ENCODE data around the gene HLF. TPM values are rescaled to one million over a fixed set of nuclear protein-coding genes. Genes with fewer than 3 reads are reported as not detected.

The HLF gene
- total and polyA plus RNA-seq, 2 of the 4 experiments (the other 2 are of a cell fraction) = 0.18 TPM; not detected in 1

DNA sequence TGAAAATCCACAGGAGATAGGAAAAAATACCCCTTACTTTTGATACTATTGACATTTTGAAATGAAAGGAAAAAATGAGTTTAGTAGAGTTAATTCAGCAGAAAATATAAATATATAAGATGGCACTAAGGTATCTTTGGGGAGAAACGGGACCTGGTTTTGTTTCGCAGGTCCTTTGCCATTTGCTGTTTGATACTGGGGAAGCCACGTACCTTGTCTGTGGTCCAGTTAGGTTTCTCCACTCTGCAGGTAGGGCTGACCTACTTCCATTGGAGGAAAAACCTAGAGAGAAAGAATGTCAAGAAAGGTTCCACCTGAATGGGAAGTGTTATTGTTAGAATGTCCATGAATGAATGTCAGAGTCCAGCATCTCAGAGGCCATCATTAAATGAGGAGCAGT is 48.1 kb downstream of the HLF start:
- no peak overlapping the region for H4K5ac ChIP-seq (ENCODE audit: low read depth, low read length)
- no peak overlapping the region for H2BK15ac ChIP-seq (ENCODE audit: low read depth, low read length)
- H3K9me1 ChIP-seq (ENCODE audit: insufficient read depth, low read length) = no peaks in the 10 kb centered on the region
- H3K9me3 ChIP-seq (ENCODE audit: control insufficient read depth, insufficient read depth, low read length) = no peaks in the 10 kb centered on the region
- no peak overlapping the region for H2BK20ac ChIP-seq (ENCODE audit: low read depth, low read length)
- WGBS, 2 experiments (ENCODE audit: extremely low coverage in 2 of 2, insufficient read length in 1 of 2) = 70% methylated on average over 2 of the region's 3 CpGs; no CpG with 5 or more reads in 1 of the 2 experiments
- ATAC-seq (ENCODE audit: low read depth) = no peak
- no peaks in the 10 kb centered on the region for H3K4me1 ChIP-seq (ENCODE audit: control insufficient read depth, insufficient read depth, low read length)
- H3K23ac ChIP-seq (ENCODE audit: low read depth, low read length) = no peak overlapping the region
- in situ Hi-C loops (cut with MboI; ENCODE audit: low sequenced_read_pairs) = no loop called here
- no peak overlapping the region for H3K9ac ChIP-seq (ENCODE audit: low read depth, low read length)
- ChIA-PET CTCF (no interaction called here), POLR2A (ENCODE audit: unreplicated experiment) (no interaction called here)
- H3K56ac ChIP-seq (ENCODE audit: extremely low read depth, insufficient read depth, low read length) = no peak overlapping the region
- no peaks in the 10 kb centered on the region for H3K79me1 ChIP-seq (ENCODE audit: low read depth in 1 of 2, low read length in 2 of 2)
- H2AK9ac ChIP-seq (replicated peaks; ENCODE audit: low read depth, low read length, poor library complexity) = no peak overlapping the region
- H4K8ac ChIP-seq (ENCODE audit: low read depth in 2 of 2, low read length in 2 of 2) = no peak overlapping the region
- dilution Hi-C loops (cut with HindIII; ENCODE audit: low sequenced_read_pairs, unreplicated experiment) = no loop called here
- no peak overlapping the region for H3K4me2 ChIP-seq (ENCODE audit: low read depth, low read length)
- H4K91ac ChIP-seq (ENCODE audit: insufficient read depth, low read depth, low read length) = no peak overlapping the region
- no peak overlapping the region for H3K4ac ChIP-seq (ENCODE audit: low read depth, low read length)
- H3K4me3 ChIP-seq (ENCODE audit: insufficient read depth, low read depth, low read length) = no peak overlapping the region
- BruUV-seq (replicated peaks) = no TSS peak
- no peak overlapping the region for H2AK5ac ChIP-seq (ENCODE audit: low read depth, low read length)
- no peak overlapping the region for H2BK120ac ChIP-seq (ENCODE audit: low read depth, low read length)
- no peak overlapping the region for H2AFZ ChIP-seq (replicated peaks; ENCODE audit: low read length, poor library complexity)
- TF ChIP-seq SMC3 (IDR thresholded peaks at IDR 0.05; ENCODE audit: low read depth, low read length) = no peak
- no peak for TF ChIP-seq POLR2A (IDR thresholded peaks at IDR 0.05; ENCODE audit: low read depth, low read length)
- TF ChIP-seq RAD21 (IDR thresholded peaks at IDR 0.05; ENCODE audit: low read length) = no peak
- TF ChIP-seq MAZ (IDR thresholded peaks at IDR 0.05; ENCODE audit: borderline replicate concordance, low read depth, low read length) = no peak
- TF ChIP-seq CHD1 (IDR thresholded peaks at IDR 0.05; ENCODE audit: low read depth, low read length) = no peak
- H2BK5ac ChIP-seq (ENCODE audit: low read depth, low read length, poor library complexity, severe bottlenecking) = no peak overlapping the region
- no peak overlapping the region for H3K18ac ChIP-seq (ENCODE audit: low read depth, low read length)
- no peaks in the 10 kb centered on the region for H4K20me1 ChIP-seq (ENCODE audit: insufficient read depth, low read length)
- no peak overlapping the region for H3K14ac ChIP-seq (replicated peaks; ENCODE audit: low read depth, low read length)
- DNase-seq = no peak
- peaks cover 4% of the 10 kb centered on the region; the same call in 1 of the 2 replicates for H3K27me3 ChIP-seq (ENCODE audit: control insufficient read depth, insufficient read depth, low read length)
- H3K27ac ChIP-seq (ENCODE audit: insufficient read depth, low read length) = no peak overlapping the region
- no peaks in the 10 kb centered on the region for H3K36me3 ChIP-seq (ENCODE audit: control insufficient read depth, insufficient read depth, low read length)
- intact Hi-C loops (cut with micrococcal nuclease) = no loop called here

Measured in IMR-90 (cell line).